Measurements from ENCODE around the gene PEG3. TPM values are rescaled to one million over a fixed set of nuclear protein-coding genes. Genes with fewer than 3 reads are reported as not detected.

Gene PEG3
- total and polyA plus RNA-seq, 10 of the 15 experiments (the other 5 are each of a cell fraction or from before 2014, with no cell fraction given), result 0.03 to 0.33 TPM; not detected in 8

DNA sequence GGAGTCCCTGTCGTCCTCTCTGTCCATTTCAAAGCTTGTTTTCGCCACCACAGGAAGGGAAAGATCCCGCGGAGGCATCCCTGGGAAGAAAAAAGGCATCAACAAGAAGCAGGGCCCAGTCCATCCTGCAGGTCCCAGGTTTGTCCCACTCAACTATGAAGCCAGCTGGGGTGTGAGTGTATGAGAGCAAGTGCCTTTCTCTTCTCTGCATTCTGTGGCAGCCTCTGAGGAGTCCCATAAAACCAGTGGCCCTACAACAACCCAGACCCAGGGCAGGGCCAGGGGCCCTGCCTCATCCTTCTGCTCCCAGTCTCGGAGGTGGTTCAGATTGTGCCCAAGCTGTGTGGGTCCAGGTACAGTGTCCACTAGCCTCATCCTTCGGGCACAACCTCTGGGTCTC is 18.9 kb downstream of the PEG3 start:
- FAIRE-seq (no peak), ATAC-seq (no peak), DNase-seq (ENCODE audit: low read depth, low spot score) (no peak)
- Histone ChIP-seq H4K20me1 (ENCODE audit: control insufficient read depth, insufficient read depth) (no peaks in the 10 kb centered on the region), H3K27me3 (replicated peaks in 1 of 2; ENCODE audit: control insufficient read depth in 2 of 2, insufficient read depth in 2 of 2, low read length in 1 of 2) (no peaks in the 10 kb centered on the region), H2AFZ (ENCODE audit: control insufficient read depth, low read depth, low read length) (no peak overlapping the region), H3K4me1 (ENCODE audit: control insufficient read depth, insufficient read depth, low read length) (no peaks in the 10 kb centered on the region), H3K79me2 (ENCODE audit: control insufficient read depth, insufficient read depth, low read length) (no peaks in the 10 kb centered on the region), H3K9ac (ENCODE audit: control insufficient read depth, insufficient read depth, low read length) (no peak overlapping the region), H3K4me3 (no peak overlapping the region), H3K4me2 (ENCODE audit: control insufficient read depth, insufficient read depth) (no peak overlapping the region), H3K9me3 (replicated peaks; ENCODE audit: control insufficient read depth, insufficient read depth, low read length) (no peaks in the 10 kb centered on the region; the same call in 2 of the 3 replicates), H3K27ac (ENCODE audit: control insufficient read depth, insufficient read depth) (no peak overlapping the region), H3K36me3 (ENCODE audit: control insufficient read depth in 2 of 2, insufficient read depth in 2 of 2, low read length in 1 of 2) (no peaks in the 10 kb centered on the region)
- POLR2A ChIA-PET, result no interaction called here
- intact Hi-C loops (cut with micrococcal nuclease; ENCODE audit: unreplicated experiment) (no loop called here), in situ Hi-C loops (cut with MboI) (no loop called here)
- 0% methylated on average over 6 of the region's 6 CpGs for WGBS (ENCODE audit: insufficient coverage, insufficient replicate concordance, low lambda C conversion rate, missing lambda C conversion rate)
- RAD21 ChIA-PET (ENCODE audit: unreplicated experiment), result no interaction called here
- no peak for TF ChIP-seq WRNIP1 (IDR thresholded peaks at IDR 0.05; ENCODE audit: borderline replicate concordance, low read depth, low read length)
- no peak for TF ChIP-seq ZZZ3 (IDR thresholded peaks at IDR 0.05; ENCODE audit: control insufficient read depth, insufficient read length, low read depth)
- TF ChIP-seq ZBED1 (IDR thresholded peaks at IDR 0.05; ENCODE audit: borderline replicate concordance), result no peak
- TF ChIP-seq, protein P1, sequence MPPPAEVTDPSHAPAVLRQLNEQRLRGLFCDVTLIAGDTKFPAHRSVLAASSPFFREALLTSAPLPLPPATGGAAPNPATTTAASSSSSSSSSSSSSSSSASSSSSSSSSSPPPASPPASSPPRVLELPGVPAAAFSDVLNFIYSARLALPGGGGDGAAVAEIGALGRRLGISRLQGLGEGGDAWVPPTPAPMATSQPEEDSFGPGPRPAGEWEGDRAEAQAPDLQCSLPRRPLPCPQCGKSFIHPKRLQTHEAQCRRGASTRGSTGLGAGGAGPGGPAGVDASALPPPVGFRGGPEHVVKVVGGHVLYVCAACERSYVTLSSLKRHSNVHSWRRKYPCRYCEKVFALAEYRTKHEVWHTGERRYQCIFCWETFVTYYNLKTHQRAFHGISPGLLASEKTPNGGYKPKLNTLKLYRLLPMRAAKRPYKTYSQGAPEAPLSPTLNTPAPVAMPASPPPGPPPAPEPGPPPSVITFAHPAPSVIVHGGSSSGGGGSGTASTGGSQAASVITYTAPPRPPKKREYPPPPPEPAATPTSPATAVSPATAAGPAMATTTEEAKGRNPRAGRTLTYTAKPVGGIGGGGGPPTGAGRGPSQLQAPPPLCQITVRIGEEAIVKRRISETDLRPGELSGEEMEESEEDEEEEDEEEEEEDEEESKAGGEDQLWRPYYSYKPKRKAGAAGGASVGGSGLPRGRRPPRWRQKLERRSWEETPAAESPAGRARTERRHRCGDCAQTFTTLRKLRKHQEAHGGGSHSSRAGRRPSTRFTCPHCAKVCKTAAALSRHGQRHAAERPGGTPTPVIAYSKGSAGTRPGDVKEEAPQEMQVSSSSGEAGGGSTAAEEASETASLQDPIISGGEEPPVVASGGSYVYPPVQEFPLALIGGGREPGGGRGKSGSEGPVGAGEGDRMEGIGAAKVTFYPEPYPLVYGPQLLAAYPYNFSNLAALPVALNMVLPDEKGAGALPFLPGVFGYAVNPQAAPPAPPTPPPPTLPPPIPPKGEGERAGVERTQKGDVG (CRISPR knock-in tag; IDR thresholded peaks at IDR 0.05), result no peak
- no peak for TF ChIP-seq DPF2 (IDR thresholded peaks at IDR 0.05)
- no peak for TF ChIP-seq POLR2AphosphoS2 (IDR thresholded peaks at IDR 0.05; ENCODE audit: low read depth, low read length)
- no peak for TF ChIP-seq MYC (IDR thresholded peaks at IDR 0.05; ENCODE audit: insufficient read depth, insufficient read length, insufficient replicate concordance, low read length, severe bottlenecking)
- TF ChIP-seq MYB (IDR thresholded peaks at IDR 0.05; ENCODE audit: borderline replicate concordance, low read depth, low read length), result no peak
- no peak for TF ChIP-seq RUNX3 (IDR thresholded peaks at IDR 0.05; ENCODE audit: low read length)
- TF ChIP-seq, protein P2, sequence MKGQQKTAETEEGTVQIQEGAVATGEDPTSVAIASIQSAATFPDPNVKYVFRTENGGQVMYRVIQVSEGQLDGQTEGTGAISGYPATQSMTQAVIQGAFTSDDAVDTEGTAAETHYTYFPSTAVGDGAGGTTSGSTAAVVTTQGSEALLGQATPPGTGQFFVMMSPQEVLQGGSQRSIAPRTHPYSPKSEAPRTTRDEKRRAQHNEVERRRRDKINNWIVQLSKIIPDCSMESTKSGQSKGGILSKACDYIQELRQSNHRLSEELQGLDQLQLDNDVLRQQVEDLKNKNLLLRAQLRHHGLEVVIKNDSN (IDR thresholded peaks at IDR 0.05; ENCODE audit: borderline replicate concordance, extremely low read length, insufficient read depth, low read depth, low read length), result no peak
- no peak for TF ChIP-seq BRCA1 (IDR thresholded peaks at IDR 0.05; ENCODE audit: low read depth, low read length)
- TF ChIP-seq, protein P3, sequence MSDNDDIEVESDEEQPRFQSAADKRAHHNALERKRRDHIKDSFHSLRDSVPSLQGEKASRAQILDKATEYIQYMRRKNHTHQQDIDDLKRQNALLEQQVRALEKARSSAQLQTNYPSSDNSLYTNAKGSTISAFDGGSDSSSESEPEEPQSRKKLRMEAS (IDR thresholded peaks at IDR 0.05; ENCODE audit: low read depth, low read length), result no peak
- no TSS peak for BruUV-seq (replicated peaks)
- SMC1A ChIA-PET (ENCODE audit: uncharacterized antibody, unreplicated experiment), result no interaction called here
- CTCF ChIA-PET, result no interaction called here
